ENCODE measurements around the gene DNAJC12. TPM values are rescaled to one million over a fixed set of nuclear protein-coding genes. Genes with fewer than 3 reads are reported as not detected.
"Not testable (repeated sequence)": the region's sequence is repeated elsewhere in the genome, so short reads cannot be mapped to it uniquely, and the experiment has no call there.

The DNAJC12 gene
- 1.9 TPM for total RNA-seq

- peak in 2 of 3 donors; percentile 58 to 73 for DNase-seq (ENCODE audit: low read depth in 2 of 3, low spot score in 2 of 3)
Observed at GRCh38 chr10:67837541-67838314, at the start of gene DNAJC12. DNAJC12 (minus strand) TSS chr10:67838188; CDS start chr10:67838011, 177 bp downstream.

GRCh38 chr10:67884842-67885670, 47.1 kb upstream of the DNAJC12 start:
- peak; percentile 61 to 82 (median 81) for DNase-seq (ENCODE audit: low read depth in 2 of 3, low spot score in 2 of 3)

GRCh38 chr10:67884313-67884841, 46.4 kb upstream of the DNAJC12 start, which contains the start of gene SIRT1:
SIRT1 (plus strand) TSS chr10:67884656; CDS start chr10:67884722, 66 bp downstream.
- DNase-seq (ENCODE audit: low read depth in 2 of 3, low spot score in 2 of 3) = peak; percentile 86 to 95 (median 95)

- peak in 1 of 3 donors; percentile 9 for DNase-seq (ENCODE audit: low read depth in 2 of 3, low spot score in 2 of 3)
Observed at GRCh38 chr10:67883710-67884312, 45.8 kb upstream of the DNAJC12 start.

- no peak for DNase-seq (ENCODE audit: low read depth in 2 of 3, low spot score in 2 of 3)
Observed at GRCh38 chr10:67878133-67878532, 40.1 kb upstream of the DNAJC12 start.

GRCh38 chr10:67877421-67877820, 39.4 kb upstream of the DNAJC12 start:
- not testable (repeated sequence) for DNase-seq (ENCODE audit: low read depth in 2 of 3, low spot score in 2 of 3)

- no peak for DNase-seq (ENCODE audit: low read depth in 2 of 3, low spot score in 2 of 3)
Observed at GRCh38 chr10:67875340-67876238, 37.6 kb upstream of the DNAJC12 start.

GRCh38 chr10:67869996-67870395, 32.0 kb upstream of the DNAJC12 start:
- DNase-seq (ENCODE audit: low read depth in 2 of 3, low spot score in 2 of 3) = no peak

- DNase-seq (ENCODE audit: low read depth in 2 of 3, low spot score in 2 of 3) = no peak
Observed at GRCh38 chr10:67868132-67868531, 30.1 kb upstream of the DNAJC12 start.

- peak in 1 of 3 donors; percentile 10 for DNase-seq (ENCODE audit: low read depth in 2 of 3, low spot score in 2 of 3)
Observed at GRCh38 chr10:67864607-67865371, 26.8 kb upstream of the DNAJC12 start.

- no peak for DNase-seq (ENCODE audit: low read depth in 2 of 3, low spot score in 2 of 3)
Observed at GRCh38 chr10:67863094-67863493, 25.1 kb upstream of the DNAJC12 start.

- no peak for DNase-seq (ENCODE audit: low read depth in 2 of 3, low spot score in 2 of 3)
Observed at GRCh38 chr10:67861750-67862432, 23.9 kb upstream of the DNAJC12 start.

GRCh38 chr10:67858971-67859370, 21.0 kb upstream of the DNAJC12 start:
- DNase-seq (ENCODE audit: low read depth in 2 of 3, low spot score in 2 of 3) = no peak

GRCh38 chr10:67853512-67853911, 15.5 kb upstream of the DNAJC12 start:
- DNase-seq (ENCODE audit: low read depth in 2 of 3, low spot score in 2 of 3) = no peak

GRCh38 chr10:67852761-67853160, 14.8 kb upstream of the DNAJC12 start:
- no peak for DNase-seq (ENCODE audit: low read depth in 2 of 3, low spot score in 2 of 3)

- no peak for DNase-seq (ENCODE audit: low read depth in 2 of 3, low spot score in 2 of 3)
Observed at GRCh38 chr10:67851186-67851585, 13.2 kb upstream of the DNAJC12 start.

- peak; percentile 79 to 96 (median 93) for DNase-seq (ENCODE audit: low read depth in 2 of 3, low spot score in 2 of 3)
Observed at GRCh38 chr10:67849331-67850011, 11.5 kb upstream of the DNAJC12 start.

GRCh38 chr10:67843284-67843683, 5.3 kb upstream of the DNAJC12 start:
- DNase-seq (ENCODE audit: low read depth in 2 of 3, low spot score in 2 of 3) = no peak

All from hematopoietic multipotent progenitor cell (in vitro differentiated cells).